Pancreas (tissue), 10 donors: ENCODE measurements around the gene TPCN2. TPM values are rescaled to one million over a fixed set of nuclear protein-coding genes. Genes with fewer than 3 reads are reported as not detected.

Experiments used
- ATAC-seq, 4 donors: fragments of 200-7000 bp; cut with Tn5 transposase; one replicate each; pipeline versions ENCODE4 v1.8.0 to v1.9.1; 2020; ENCODE audit warnings: mild to moderate bottlenecking in 4 of 4, moderate library complexity in 4 of 4
- DNase-seq, 6 donors: peaks; one replicate each; pipeline ENCODE4 v3.0.0-alpha.2; 2020
- FAIRE-seq: peaks from 2 replicates; lab custom pipeline; 2012; peaks lifted over from hg19 to GRCh38; lab: Jason Lieb, UNC
- H3K27ac ChIP-seq, 4 donors: fragments of 200-600 bp; sonication (generic); 1 replicate in 3 of 4; 2 replicates in 1 of 4; pipeline versions ENCODE4 v1.5.0 to v1.8.0; 2020
- H3K27me3 ChIP-seq, 4 donors: fragments of 200-600 bp; one replicate each; pipeline ENCODE4 v1.8.0; 2021
- H3K36me3 ChIP-seq, 3 donors: fragments of 200-600 bp; sonication (generic) in 1 of 3; one replicate each; pipeline versions ENCODE4 v1.5.0 to v1.8.0; 2020 to 2021
- H3K4me1 ChIP-seq, 3 donors: fragments of 200-600 bp; one replicate each; pipeline ENCODE4 v1.8.0; 2021
- H3K4me3 ChIP-seq, 4 donors: fragments of 200-600 bp; sonication (generic) in 2 of 4; one replicate each; pipeline versions ENCODE4 v1.5.0 to v1.8.0; 2020 to 2021
- H3K9me3 ChIP-seq, 4 donors: fragments of 200-600 bp; one replicate each; pipeline ENCODE4 v1.8.0; 2021
- CTCF ChIP-seq, 4 donors: fragments of 200-600 bp; sonication (generic) in 3 of 4; IDR thresholded peaks; one replicate each; pipeline versions ENCODE4 v1.5.0 to v1.8.0; 2021; ENCODE audit warnings: antibody characterized with exemption in 4 of 4
- WGBS, 2 donors: extraction: QIAGEN DNeasy Blood & Tissue Kit; methylation state at CpG; one replicate each; pipeline ENCODE4 v1.1.7; 2013; 5-methylcytosine and 5-hydroxymethylcytosine counted together
- intact Hi-C, 3 donors: fragments of 100-400 bp; cut with DNase I; formaldehyde crosslinking; loops; one replicate each; pipeline versions ENCODE4 v1.11.1 to v1.14.2; 2022
- polyA plus RNA-seq, 2 donors: library from polyadenylated mRNA; stranded (reverse); fragments of 200-250 nt; gene quantifications; one replicate each; pipeline ENCODE4 v1.2.3, GENCODE V29; 2013
- total RNA-seq, 6 donors: library from RNA; stranded (reverse); fragmentation: NEBNext Ultra II Directional in 4 of 6; extraction: Animal tissue kit (Norgen Biotek cat#: 25700) in 4 of 6; gene quantifications; one replicate each; pipeline versions ENCODE4 v1.2.1 to v1.2.4, GENCODE V29; 2021 to 2023
- donor health status: healthy with polysubstance abuse.
- donor health status: DM: no; HTN: no; CAD: no; lungs with moderate emphysema.
- donor health status: DM: no; HTN: no; CAD: no.
- donor health status: control.
- donor health status: control.
- donor health status: Bipolar disorder and iron deficiency.
- donor health status: DM: yes; HTN: yes; CAD: no.
- donor health status: DM: no; HTN: no; CAD: no.
- donor health status: DM: no; HTN: no; CAD: no.
- donor health status: DM: yes; HTN: yes; CAD: no.

TPCN2 gene
- total and polyA plus RNA-seq, 8 donors, result 5.6 to 13.5 (median 9.9) TPM

- FAIRE-seq (no peak), DNase-seq (peak in 1 of 6 donors; percentile 37), ATAC-seq (peak in 3 of 4 donors; percentile 25 to 81 (median 60))
- no peaks in the 10 kb centered on the region for H3K9me3 ChIP-seq
- no peak overlapping the region for H3K4me3 ChIP-seq
- TF ChIP-seq CTCF (IDR thresholded peaks at IDR 0.05), result no peak
- no peak overlapping the region for H3K27ac ChIP-seq
- WGBS, 2 donors, result 80 to 81% methylated on average over 22 of the region's 22 CpGs
- no peaks in the 10 kb centered on the region for H3K36me3 ChIP-seq
- intact Hi-C loops, result no loop called here
- no peaks in the 10 kb centered on the region for H3K4me1 ChIP-seq
- no peaks in the 10 kb centered on the region for H3K27me3 ChIP-seq
Observed at GRCh38 chr11:69055598-69056516, 7.1 kb downstream of the TPCN2 start.

- DNase-seq (peak in 2 of 6 donors; percentile 17 to 63), ATAC-seq (no peak), FAIRE-seq (no peak)
- Histone ChIP-seq H3K9me3 (no peaks in the 10 kb centered on the region), H3K27ac (no peak overlapping the region), H3K4me1 (no peaks in the 10 kb centered on the region), H3K36me3 (no peaks in the 10 kb centered on the region), H3K27me3 (no peaks in the 10 kb centered on the region), H3K4me3 (no peak overlapping the region)
- no peak for TF ChIP-seq CTCF (IDR thresholded peaks at IDR 0.05)
- intact Hi-C loops, result no loop called here
- WGBS, 2 donors, result 93% methylated on average over 15 of the region's 15 CpGs
Observed at GRCh38 chr11:69057236-69057635, 8.5 kb downstream of the TPCN2 start.

- ATAC-seq, result no peak
- Histone ChIP-seq H3K4me3 (no peak overlapping the region), H3K4me1 (no peaks in the 10 kb centered on the region), H3K9me3 (no peaks in the 10 kb centered on the region), H3K36me3 (no peaks in the 10 kb centered on the region), H3K27ac (no peak overlapping the region), H3K27me3 (no peaks in the 10 kb centered on the region)
- peak in 1 of 6 donors; percentile 56 for DNase-seq
- TF ChIP-seq CTCF (IDR thresholded peaks at IDR 0.05), result no peak
- 86% methylated on average over 14 of the region's 14 CpGs for WGBS, 2 donors
- FAIRE-seq, result no peak
- intact Hi-C loops, result no loop called here
Observed at GRCh38 chr11:69057801-69058200, 9.1 kb downstream of the TPCN2 start.

GRCh38 chr11:69058511-69059270 is 10.0 kb downstream of the TPCN2 start:
- peak in 2 of 6 donors; percentile 18 to 33 for DNase-seq
- intact Hi-C loops, result no loop called here

More at GRCh38 chr11:69058511-69059270, 10.0 kb downstream of the TPCN2 start:
- no peak overlapping the region for H3K27ac ChIP-seq
- no peaks in the 10 kb centered on the region for H3K27me3 ChIP-seq
- no peak for TF ChIP-seq CTCF (IDR thresholded peaks at IDR 0.05)
- FAIRE-seq (no peak), ATAC-seq (no peak)
- 91 to 94% methylated on average over 23 of the region's 23 CpGs for WGBS, 2 donors
- no peaks in the 10 kb centered on the region for H3K36me3 ChIP-seq
- no peak overlapping the region for H3K4me3 ChIP-seq
- H3K4me1 ChIP-seq, result no peaks in the 10 kb centered on the region
- H3K9me3 ChIP-seq, result no peaks in the 10 kb centered on the region
